ENCODE measurements around the gene ADGRV1. TPM values are rescaled to one million over a fixed set of nuclear protein-coding genes. Genes with fewer than 3 reads are reported as not detected.

The ADGRV1 gene, protein sequence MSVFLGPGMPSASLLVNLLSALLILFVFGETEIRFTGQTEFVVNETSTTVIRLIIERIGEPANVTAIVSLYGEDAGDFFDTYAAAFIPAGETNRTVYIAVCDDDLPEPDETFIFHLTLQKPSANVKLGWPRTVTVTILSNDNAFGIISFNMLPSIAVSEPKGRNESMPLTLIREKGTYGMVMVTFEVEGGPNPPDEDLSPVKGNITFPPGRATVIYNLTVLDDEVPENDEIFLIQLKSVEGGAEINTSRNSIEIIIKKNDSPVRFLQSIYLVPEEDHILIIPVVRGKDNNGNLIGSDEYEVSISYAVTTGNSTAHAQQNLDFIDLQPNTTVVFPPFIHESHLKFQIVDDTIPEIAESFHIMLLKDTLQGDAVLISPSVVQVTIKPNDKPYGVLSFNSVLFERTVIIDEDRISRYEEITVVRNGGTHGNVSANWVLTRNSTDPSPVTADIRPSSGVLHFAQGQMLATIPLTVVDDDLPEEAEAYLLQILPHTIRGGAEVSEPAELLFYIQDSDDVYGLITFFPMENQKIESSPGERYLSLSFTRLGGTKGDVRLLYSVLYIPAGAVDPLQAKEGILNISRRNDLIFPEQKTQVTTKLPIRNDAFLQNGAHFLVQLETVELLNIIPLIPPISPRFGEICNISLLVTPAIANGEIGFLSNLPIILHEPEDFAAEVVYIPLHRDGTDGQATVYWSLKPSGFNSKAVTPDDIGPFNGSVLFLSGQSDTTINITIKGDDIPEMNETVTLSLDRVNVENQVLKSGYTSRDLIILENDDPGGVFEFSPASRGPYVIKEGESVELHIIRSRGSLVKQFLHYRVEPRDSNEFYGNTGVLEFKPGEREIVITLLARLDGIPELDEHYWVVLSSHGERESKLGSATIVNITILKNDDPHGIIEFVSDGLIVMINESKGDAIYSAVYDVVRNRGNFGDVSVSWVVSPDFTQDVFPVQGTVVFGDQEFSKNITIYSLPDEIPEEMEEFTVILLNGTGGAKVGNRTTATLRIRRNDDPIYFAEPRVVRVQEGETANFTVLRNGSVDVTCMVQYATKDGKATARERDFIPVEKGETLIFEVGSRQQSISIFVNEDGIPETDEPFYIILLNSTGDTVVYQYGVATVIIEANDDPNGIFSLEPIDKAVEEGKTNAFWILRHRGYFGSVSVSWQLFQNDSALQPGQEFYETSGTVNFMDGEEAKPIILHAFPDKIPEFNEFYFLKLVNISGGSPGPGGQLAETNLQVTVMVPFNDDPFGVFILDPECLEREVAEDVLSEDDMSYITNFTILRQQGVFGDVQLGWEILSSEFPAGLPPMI (N-terminal part only)
- total RNA-seq, result 0.94 TPM

DNA sequence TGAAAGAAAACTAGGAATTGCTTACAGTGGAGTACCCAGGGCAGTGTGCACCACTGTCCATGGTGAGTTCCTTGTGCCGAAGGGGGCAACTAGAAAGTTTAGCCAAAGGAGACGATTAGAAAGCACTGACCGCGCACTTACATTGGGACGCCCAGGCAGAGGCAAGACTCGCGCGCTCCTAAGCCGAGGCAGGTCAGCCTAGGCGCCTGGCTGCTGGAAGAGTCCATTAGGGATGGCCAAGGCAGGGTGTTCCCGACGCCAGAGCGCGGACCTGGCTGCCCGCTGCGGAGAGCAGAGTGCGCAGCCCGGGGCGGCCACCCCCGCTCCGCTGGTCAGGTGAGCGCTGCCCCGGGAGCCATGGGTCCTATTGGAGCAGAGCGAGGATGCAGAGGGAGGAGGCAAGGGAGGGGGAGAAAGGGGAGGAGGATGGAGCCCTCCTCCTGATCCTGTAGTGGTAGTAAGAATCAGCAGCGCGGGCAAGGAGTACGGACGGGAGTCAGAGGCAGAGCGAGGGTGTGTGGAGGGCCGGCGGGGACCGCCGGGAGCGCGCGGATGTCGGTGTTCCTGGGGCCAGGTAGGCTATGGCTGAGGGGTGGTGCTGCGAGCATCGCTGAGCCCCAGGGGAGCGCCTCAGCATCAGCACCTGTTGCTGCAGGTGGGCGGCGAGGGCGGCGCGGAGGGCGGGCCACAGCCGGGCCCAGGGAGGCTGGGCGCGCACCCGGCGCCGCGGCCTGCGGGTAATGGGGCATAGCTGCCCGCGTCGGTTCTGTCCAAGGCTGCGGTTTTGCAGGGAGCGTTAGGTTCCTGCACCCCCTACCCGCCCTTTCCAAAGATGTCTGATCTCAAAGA, at the start of gene ADGRV1:
Gene ADGRV1, plus strand, starts transcription at position 454 of the 849 bp plus-strand sequence. Its CDS starts 99 bp downstream, at position 553.
- no peaks in the 10 kb centered on the region for H3K9me3 ChIP-seq (ENCODE audit: low read depth, low read length)
- H3K27me3 ChIP-seq (ENCODE audit: insufficient read depth, low read length), result peaks cover 78% of the 10 kb centered on the region
- H3K4me1 ChIP-seq (ENCODE audit: insufficient read depth, low read length), result peaks cover 10% of the 10 kb centered on the region
- no peak within 1 kb of the TSS for H3K4me3 ChIP-seq (ENCODE audit: low read length)

DNA sequence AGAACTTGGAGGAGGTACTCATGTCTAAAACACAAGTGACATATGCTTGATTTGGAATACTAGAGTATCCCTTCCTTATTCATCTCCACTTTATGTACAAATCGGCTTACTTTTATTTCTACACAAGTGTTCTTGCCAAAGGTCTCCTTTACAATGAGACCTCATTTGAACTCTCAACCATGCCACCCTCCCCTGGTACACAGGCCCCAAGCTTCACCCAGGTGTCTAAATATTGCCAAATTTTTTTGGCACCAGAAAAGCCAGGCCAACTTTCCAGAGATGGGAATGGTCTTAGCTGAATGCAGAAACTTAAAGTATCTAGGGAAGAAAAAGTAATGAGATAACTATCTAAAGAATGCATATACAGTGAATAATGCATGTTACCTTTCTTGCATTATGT, 48.2 kb upstream of the ADGRV1 start:
- H3K9me3 ChIP-seq (ENCODE audit: low read depth, low read length), result no peaks in the 10 kb centered on the region
- no peak overlapping the region for H3K4me3 ChIP-seq (ENCODE audit: low read length)
- H3K27me3 ChIP-seq (ENCODE audit: insufficient read depth, low read length), result no peaks in the 10 kb centered on the region
- no peaks in the 10 kb centered on the region for H3K4me1 ChIP-seq (ENCODE audit: insufficient read depth, low read length)

DNA sequence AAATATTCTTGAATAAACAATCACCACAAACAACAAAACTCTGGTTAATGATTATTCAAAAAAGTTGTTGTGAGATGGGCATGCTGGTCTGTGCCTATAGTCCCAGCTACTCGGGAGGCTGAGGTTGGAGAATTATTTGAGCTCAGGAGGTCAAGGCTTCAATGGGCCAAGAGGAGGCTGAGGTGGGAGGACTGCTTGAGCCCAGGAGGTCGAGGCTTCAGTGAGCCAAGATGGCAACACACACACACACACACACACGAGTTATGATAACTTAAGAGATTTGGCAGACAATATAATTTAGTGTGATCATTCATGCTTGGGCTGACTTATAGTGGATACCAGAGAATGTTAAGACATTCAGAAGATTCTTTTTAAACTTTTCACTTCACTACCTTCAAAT, 44.1 kb upstream of the ADGRV1 start:
- Histone ChIP-seq H3K4me3 (ENCODE audit: low read length) (no peak overlapping the region), H3K9me3 (ENCODE audit: low read depth, low read length) (no peaks in the 10 kb centered on the region), H3K4me1 (ENCODE audit: insufficient read depth, low read length) (no peaks in the 10 kb centered on the region), H3K27me3 (ENCODE audit: insufficient read depth, low read length) (no peaks in the 10 kb centered on the region)

DNA sequence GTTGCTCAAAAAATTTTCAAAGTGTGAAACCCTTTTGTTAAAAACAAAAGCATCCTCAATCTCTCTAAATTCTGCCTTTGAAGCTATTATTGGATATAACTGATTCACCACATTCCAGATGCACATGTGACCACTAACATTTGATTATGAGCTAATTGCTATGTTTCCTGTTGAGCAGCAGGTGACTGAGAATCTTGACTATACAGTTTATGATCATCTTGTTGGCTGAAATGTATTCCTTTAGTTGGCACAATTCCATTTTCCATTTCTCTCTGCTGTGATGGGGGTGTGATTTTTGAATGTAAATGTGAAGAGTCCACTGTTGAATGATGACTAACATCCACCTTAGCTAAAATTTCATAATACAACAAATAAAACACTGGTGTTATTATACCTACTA, 39.9 kb upstream of the ADGRV1 start:
- Histone ChIP-seq H3K4me3 (ENCODE audit: low read length) (no peak overlapping the region), H3K9me3 (ENCODE audit: low read depth, low read length) (no peaks in the 10 kb centered on the region), H3K4me1 (ENCODE audit: insufficient read depth, low read length) (no peaks in the 10 kb centered on the region), H3K27me3 (ENCODE audit: insufficient read depth, low read length) (no peaks in the 10 kb centered on the region)

DNA sequence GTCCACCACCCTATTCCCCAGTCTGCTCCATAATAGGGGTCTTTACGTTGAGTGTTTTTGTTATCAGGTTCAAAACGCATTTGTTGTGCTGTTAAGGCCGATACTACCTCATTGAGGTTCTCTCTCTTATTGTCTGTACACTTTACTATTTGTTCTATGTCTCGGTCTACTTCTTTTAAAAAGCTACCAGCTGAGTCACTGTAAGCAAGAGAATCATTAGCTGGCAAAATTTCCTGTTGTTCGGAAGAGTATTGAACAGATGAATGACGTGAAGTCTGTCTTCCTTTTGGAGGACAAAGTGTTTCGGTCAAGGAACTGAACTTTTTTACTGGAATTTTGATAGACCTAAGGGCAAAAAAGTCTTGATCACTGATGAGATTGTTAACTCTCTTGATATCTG, 39.5 kb upstream of the ADGRV1 start:
- no peaks in the 10 kb centered on the region for H3K27me3 ChIP-seq (ENCODE audit: insufficient read depth, low read length)
- H3K4me3 ChIP-seq (ENCODE audit: low read length), result no peak overlapping the region
- no peaks in the 10 kb centered on the region for H3K4me1 ChIP-seq (ENCODE audit: insufficient read depth, low read length)
- no peaks in the 10 kb centered on the region for H3K9me3 ChIP-seq (ENCODE audit: low read depth, low read length)

DNA sequence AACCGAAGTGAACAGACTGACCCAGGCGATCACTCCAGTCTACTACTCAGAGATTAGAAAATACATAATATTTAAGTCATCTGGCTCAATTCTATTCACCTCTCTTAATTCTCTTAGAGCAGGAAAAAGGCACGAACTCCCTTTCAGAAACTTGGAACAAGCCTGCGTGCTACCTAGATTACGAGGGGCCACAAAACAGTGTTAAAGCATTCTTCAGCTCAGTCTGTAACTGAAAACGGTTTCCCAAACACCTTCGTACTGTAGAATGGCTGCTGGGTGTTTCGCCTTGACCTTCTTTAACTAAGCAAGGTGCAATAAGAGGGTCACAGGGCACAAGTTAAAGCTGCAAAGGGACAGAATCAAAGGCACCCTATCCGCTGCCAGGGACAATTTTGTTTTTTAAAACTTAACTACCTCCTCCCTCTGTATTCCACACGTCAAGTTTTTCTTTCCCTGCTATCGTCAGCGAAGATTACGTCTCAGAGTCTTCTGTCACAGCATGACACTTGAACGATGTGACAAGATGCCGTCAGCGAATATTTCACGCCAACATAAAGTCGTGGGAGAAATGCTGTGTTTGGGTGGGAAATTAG, 29.9 kb upstream of the ADGRV1 start:
- no peaks in the 10 kb centered on the region for H3K27me3 ChIP-seq (ENCODE audit: insufficient read depth, low read length)
- no peaks in the 10 kb centered on the region for H3K9me3 ChIP-seq (ENCODE audit: low read depth, low read length)
- H3K4me3 ChIP-seq (ENCODE audit: low read length), result peak overlapping the region; percentile 91
- H3K4me1 ChIP-seq (ENCODE audit: insufficient read depth, low read length), result peaks cover 24% of the 10 kb centered on the region

DNA sequence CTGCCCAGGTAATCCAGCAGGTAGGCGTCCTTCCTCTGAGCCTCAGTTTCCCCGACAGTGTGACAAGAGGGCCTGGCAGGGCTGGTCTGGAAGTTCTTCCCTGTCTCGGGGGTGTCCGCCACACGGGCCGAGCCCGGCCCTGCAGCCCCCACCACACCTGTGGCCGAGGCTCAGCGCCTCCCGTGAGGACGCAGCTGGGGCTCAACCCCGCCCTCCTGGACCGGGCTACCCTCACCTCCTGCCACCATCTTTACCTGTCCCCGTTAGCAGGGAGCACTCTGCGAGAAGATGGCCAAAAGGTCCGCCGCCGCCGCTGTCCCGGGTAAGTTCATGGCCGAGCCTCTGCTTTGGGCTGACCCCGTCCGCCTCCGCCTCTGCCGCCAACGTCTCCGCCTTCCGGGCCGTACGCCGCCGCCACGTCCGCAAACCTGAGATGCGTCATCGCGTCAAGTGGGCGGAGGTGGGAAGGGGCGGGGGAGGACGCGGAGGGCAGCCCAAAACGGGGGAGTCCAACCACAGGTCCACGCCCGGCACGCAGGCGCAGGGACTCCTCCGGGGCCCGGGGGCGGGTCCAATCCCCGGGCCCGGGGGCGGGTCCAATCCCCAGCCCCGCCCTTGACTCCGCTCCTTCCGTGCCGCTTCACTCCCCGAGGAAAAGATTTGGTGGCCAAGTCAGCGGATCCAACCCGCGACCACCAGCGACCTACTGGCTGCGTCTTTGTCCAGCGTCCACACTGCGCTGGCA, 29.2 kb upstream of the ADGRV1 start, which contains the start of gene LYSMD3:
Gene LYSMD3, minus strand, starts transcription at position 391 of the 745 bp plus-strand sequence. CDS start 4,295 bp downstream, outside the sequence.
- H3K9me3 ChIP-seq (ENCODE audit: low read depth, low read length), result no peaks in the 10 kb centered on the region
- H3K4me3 ChIP-seq (ENCODE audit: low read length), result peak within 1 kb of the TSS; percentile 91
- peaks cover 24% of the 10 kb centered on the region for H3K4me1 ChIP-seq (ENCODE audit: insufficient read depth, low read length)
- peaks cover 3% of the 10 kb centered on the region for H3K27me3 ChIP-seq (ENCODE audit: insufficient read depth, low read length)

DNA sequence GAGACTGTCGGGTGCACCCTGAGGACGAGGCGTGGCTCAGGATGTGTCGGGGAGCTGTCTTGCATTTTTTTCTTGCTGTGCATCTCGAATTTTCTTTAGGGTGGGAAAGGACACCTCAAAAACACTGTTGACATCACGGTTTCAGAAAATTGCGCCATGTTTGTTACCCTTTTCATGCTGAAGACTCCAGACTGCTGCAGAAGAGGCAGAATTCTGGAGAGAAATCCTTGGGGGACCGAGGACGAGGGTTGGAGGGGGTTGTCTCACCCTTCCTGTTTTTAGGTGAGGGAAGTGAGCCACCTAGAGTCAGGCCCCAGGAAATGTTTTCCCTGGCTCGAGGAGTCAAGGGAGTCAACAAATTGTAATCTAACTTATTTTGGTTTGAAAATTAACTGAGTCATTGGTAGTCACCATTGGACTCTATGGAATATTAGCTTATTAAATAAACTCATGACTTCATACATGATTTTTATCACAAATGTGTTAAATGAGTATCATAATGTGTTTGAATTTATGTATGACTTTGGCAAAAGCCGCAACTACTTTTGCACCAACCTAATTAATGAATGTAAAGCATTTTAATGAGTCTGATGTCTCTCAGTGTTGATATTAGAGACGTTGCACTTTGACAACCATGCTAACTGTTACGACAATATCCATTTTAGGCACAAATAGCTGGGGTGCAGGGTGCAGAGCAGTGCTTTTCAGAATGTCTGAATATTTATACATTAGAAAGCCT, 28.5 kb upstream of the ADGRV1 start:
- peak overlapping the region; percentile 91 for H3K4me3 ChIP-seq (ENCODE audit: low read length)
- peaks cover 8% of the 10 kb centered on the region for H3K27me3 ChIP-seq (ENCODE audit: insufficient read depth, low read length)
- no peaks in the 10 kb centered on the region for H3K9me3 ChIP-seq (ENCODE audit: low read depth, low read length)
- peaks cover 24% of the 10 kb centered on the region for H3K4me1 ChIP-seq (ENCODE audit: insufficient read depth, low read length)

DNA sequence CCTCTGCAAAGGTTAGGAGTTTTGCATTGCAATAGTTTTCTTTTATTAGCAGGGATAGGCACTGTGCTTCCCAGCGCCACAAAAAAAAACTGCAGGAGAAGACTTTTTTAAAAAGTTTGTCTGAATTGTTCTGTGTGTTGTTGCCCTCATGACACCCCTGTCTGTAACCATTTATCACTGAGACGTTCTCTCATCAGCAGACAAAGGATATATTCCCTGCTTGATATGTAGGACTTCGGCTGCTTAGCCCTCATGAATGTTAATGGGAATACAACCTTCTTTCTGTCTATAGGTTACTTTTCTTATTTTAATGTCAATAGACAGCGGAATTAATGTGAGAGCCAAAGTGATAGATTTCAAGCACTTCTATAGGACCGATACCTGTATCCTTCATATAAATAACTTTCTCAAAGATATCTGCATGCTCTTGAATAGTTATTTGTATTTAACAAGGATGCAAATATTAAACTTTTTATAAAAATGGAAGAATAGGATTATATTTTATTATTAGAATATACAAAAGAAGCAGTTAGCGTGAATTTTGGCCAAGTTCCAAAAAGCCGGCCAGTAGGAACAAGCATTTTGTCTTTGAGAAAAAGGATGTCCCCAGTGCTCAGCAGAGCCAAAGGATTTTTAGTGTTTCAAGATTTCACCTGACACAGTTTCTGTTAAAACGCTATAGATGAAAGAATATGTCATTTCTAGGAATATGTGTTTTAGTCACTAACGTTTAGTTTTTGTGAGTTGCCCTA, 27.7 kb upstream of the ADGRV1 start:
- Histone ChIP-seq H3K4me3 (ENCODE audit: low read length) (no peak overlapping the region), H3K9me3 (ENCODE audit: low read depth, low read length) (no peaks in the 10 kb centered on the region), H3K4me1 (ENCODE audit: insufficient read depth, low read length) (peaks cover 24% of the 10 kb centered on the region), H3K27me3 (ENCODE audit: insufficient read depth, low read length) (peaks cover 12% of the 10 kb centered on the region)

DNA sequence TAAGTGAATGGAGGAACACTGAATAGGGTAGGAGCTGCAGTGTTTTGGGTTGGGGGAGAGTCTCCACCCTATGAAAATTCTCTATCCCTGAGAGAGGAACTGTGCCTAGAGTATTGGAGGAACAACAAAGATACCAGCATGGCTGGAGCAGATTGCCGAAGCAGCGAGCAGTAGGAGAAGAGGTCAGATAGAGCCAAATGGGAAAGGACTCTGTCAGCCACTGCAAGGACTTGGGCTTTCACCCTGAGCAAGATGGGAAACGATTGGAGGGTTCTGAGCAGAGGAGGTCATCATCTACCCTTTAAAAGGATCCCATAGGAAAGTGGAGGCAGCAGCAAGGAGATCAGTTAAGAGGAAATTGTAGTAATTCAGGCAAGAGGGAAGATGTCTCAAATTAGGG, 24.8 kb upstream of the ADGRV1 start:
- Histone ChIP-seq H3K9me3 (ENCODE audit: low read depth, low read length) (no peaks in the 10 kb centered on the region), H3K4me1 (ENCODE audit: insufficient read depth, low read length) (peaks cover 11% of the 10 kb centered on the region), H3K27me3 (ENCODE audit: insufficient read depth, low read length) (peaks cover 12% of the 10 kb centered on the region), H3K4me3 (ENCODE audit: low read length) (no peak overlapping the region)

DNA sequence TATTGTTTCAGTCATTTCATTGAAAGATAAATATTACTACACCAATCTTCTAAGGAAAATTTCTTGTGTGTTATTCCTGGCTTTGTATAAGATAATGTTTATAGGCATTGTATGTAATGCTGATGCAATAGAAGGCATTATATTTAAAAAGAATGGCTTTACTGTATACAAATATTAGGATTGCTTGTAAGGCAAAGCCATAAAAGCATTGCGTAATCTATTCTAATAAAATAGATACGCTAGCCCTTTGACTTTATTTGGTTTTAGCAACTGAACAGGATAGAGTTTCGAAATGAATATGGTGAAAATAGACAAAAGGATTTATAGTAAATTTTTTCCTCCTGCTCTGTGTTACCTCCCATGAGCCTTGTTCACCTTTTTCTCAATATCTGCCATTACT, 23.7 kb upstream of the ADGRV1 start:
- peaks cover 9% of the 10 kb centered on the region for H3K4me1 ChIP-seq (ENCODE audit: insufficient read depth, low read length)
- H3K27me3 ChIP-seq (ENCODE audit: insufficient read depth, low read length), result peaks cover 12% of the 10 kb centered on the region
- H3K9me3 ChIP-seq (ENCODE audit: low read depth, low read length), result no peaks in the 10 kb centered on the region
- H3K4me3 ChIP-seq (ENCODE audit: low read length), result no peak overlapping the region

DNA sequence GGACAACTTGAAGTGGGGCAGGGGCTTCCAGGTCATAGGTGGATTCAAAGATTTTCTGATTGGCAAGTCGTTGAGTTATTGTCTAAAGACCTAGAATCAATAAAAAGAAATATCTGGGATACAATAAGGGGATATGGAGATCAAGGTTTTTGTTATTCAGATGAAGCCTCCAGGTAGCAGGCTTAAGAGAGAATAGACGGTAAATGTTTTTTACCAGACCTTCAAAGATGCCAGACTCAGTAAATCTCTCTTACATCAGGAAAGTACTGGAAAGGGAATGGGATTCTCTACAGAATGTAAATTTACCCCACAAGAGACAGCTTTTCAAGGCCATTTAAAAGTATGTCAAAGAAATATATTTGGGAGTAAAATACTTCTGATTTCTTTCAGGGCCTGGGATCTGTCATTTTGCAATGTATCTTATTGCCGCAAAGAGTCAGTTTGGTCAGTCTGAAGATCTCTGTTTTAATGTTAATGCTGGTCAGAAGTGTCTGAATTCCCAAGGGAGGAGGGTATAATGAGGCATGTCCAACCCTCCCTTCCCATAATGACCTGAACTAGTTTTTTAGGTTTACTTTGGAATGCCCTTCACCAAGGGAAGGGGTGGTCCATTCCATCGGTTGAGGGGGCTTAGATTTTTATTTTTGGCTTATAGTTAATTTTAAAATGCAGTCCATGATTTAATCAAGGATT, 15.6 kb upstream of the ADGRV1 start:
- H3K4me3 ChIP-seq (ENCODE audit: low read length), result no peak overlapping the region
- H3K4me1 ChIP-seq (ENCODE audit: insufficient read depth, low read length), result no peaks in the 10 kb centered on the region
- H3K27me3 ChIP-seq (ENCODE audit: insufficient read depth, low read length), result peaks cover 22% of the 10 kb centered on the region
- H3K9me3 ChIP-seq (ENCODE audit: low read depth, low read length), result no peaks in the 10 kb centered on the region

All from mononuclear cell (primary cell).